K562 (cell line): ENCODE data around the gene PCK1. TPM values are rescaled to one million over a fixed set of nuclear protein-coding genes. Genes with fewer than 3 reads are reported as not detected.

Source experiments
- BCOR ChIP-seq: fragments of 450-650 bp; IDR thresholded peaks from 2 replicates; pipeline ENCODE4 v1.6.1; 2016
- CBFA2T2 ChIP-seq: fragments of 450-650 bp; conservative IDR thresholded peaks from 2 replicates; pipeline ENCODE4 v1.6.1; 2017; ENCODE audit warnings: mild to moderate bottlenecking
- CREB3 ChIP-seq: fragments of 450-650 bp; conservative IDR thresholded peaks from 2 replicates; pipeline ENCODE4 v1.6.1; 2016; ENCODE audit warnings: missing genetic modification characterization, low read depth, mild to moderate bottlenecking, missing compliant biosample characterization, moderate library complexity
- EP400 ChIP-seq: fragments of 450-650 bp; IDR thresholded peaks from 2 replicates; pipeline ENCODE4 v1.6.1; 2017; ENCODE audit warnings: antibody characterized with exemption, mild to moderate bottlenecking, moderate library complexity
- IRF1 ChIP-seq: sonication (generic); formaldehyde crosslinking; IDR thresholded peaks from 2 replicates; pipeline ENCODE4 v1.8.0; 2022; ENCODE audit warnings: missing genetic modification reagents, mild to moderate bottlenecking, borderline replicate concordance
- MEF2D ChIP-seq: conservative IDR thresholded peaks from 2 replicates; pipeline ENCODE4 v1.6.1; 2016; ENCODE audit warnings: low read depth, missing genetic modification characterization, missing compliant biosample characterization
- MITF ChIP-seq: IDR thresholded peaks from 2 replicates; pipeline ENCODE4 v1.6.1; 2014; ENCODE audit warnings: antibody characterized with exemption
- NEUROD1 ChIP-seq: fragments of 150-350 bp; IDR thresholded peaks from 2 replicates; pipeline ENCODE4 v1.6.1; 2014; ENCODE audit warnings: borderline replicate concordance, low read length, low read depth; ENCODE audit not compliant: partially characterized antibody
- RNF2 ChIP-seq: sonication (generic); IDR thresholded peaks from 2 replicates; pipeline ENCODE4 v1.6.1; 2016
- TAF9B ChIP-seq: fragments of 450-650 bp; IDR thresholded peaks from 2 replicates; pipeline ENCODE4 v1.6.1; 2018; ENCODE audit warnings: mild to moderate bottlenecking; ENCODE audit not compliant: partially characterized antibody
- TRIM25 ChIP-seq: fragments of 450-650 bp; IDR thresholded peaks from 2 replicates; pipeline ENCODE4 v1.7.0; 2016; ENCODE audit warnings: borderline replicate concordance
- VEZF1 ChIP-seq: fragments of 200-800 bp; sonication (Bioruptor generic); IDR thresholded peaks from 2 replicates; pipeline ENCODE4 v1.6.1; 2017; ENCODE audit warnings: missing genetic modification characterization, missing compliant biosample characterization
- ZNF57 ChIP-seq: fragments of 450-650 bp; formaldehyde crosslinking; IDR thresholded peaks from 2 replicates; pipeline ENCODE4 v1.4.0; 2020; ENCODE audit warnings: mild to moderate bottlenecking, moderate library complexity
- polyA plus RNA-seq, 8 experiments: library from polyadenylated mRNA; depleted of rRNA in 4 of 8; stranded (reverse) in 5 of 8; unstranded in 3 of 8; fragments of >200 nt; fragmentation: Nextera tagmentation in 2 of 8; fragmentation: Illumina TruSeq in 1 of 8; extraction: Ambion mirVana in 2 of 8; extraction: Trizol in 1 of 8; gene quantifications; 2 replicates each; pipeline versions ENCODE4 v1.2.1 to v1.2.3, GENCODE V29; 2011 to 2014; ENCODE audit warnings: inconsistent platforms in 1 of 8, missing spikeins in 1 of 8
- total RNA-seq, 7 experiments: library from RNA; depleted of rRNA in 6 of 7; stranded (reverse); fragments of >200 nt in 6 of 7; fragmentation: Illumina TruSeq in 2 of 7; extraction: Trizol in 2 of 7; gene quantifications; 2 replicates each; pipeline versions ENCODE4 v1.2.1 to v1.2.3, GENCODE V29; 2011 to 2021; ENCODE audit warnings: low replicate concordance in 1 of 7
- TF ChIP-seq, protein P1 (sequence below): sonication (generic); formaldehyde crosslinking; IDR thresholded peaks from 2 replicates; pipeline ENCODE4 v1.8.0; 2023; ENCODE audit warnings: missing genetic modification reagents, mild to moderate bottlenecking, borderline replicate concordance

Gene PCK1
- total and polyA plus RNA-seq, 9 of the 15 experiments (the other 6 are each of a cell fraction or from before 2014, with no cell fraction given): 0.05 to 0.73 (median 0.15) TPM

- TF ChIP-seq VEZF1 (CRISPR knock-in tag) (peak; percentile 48; the same call in 1 of the 2 replicates), CBFA2T2 (peak; percentile 39; the same call in 1 of the 2 replicates), MITF (no peak), TAF9B (no peak), MEF2D (tag) (0 out of 2 replicates have a peak, but pooled peaks have one; percentile 26), BCOR (0 out of 2 replicates have a peak, but pooled peaks have one; percentile 1), NEUROD1 (no peak), IRF1 (CRISPR knock-in tag) (no peak), CREB3 (peak; percentile 91; the same call in 1 of the 2 replicates), RNF2 (peak; percentile 42; the same call in 1 of the 2 replicates), EP400 (0 out of 2 replicates have a peak, but pooled peaks have one; percentile 20), ZNF57 (CRISPR knock-in tag) (no peak), TRIM25 (0 out of 2 replicates have a peak, but pooled peaks have one; percentile 25)
- TF ChIP-seq, protein P1, sequence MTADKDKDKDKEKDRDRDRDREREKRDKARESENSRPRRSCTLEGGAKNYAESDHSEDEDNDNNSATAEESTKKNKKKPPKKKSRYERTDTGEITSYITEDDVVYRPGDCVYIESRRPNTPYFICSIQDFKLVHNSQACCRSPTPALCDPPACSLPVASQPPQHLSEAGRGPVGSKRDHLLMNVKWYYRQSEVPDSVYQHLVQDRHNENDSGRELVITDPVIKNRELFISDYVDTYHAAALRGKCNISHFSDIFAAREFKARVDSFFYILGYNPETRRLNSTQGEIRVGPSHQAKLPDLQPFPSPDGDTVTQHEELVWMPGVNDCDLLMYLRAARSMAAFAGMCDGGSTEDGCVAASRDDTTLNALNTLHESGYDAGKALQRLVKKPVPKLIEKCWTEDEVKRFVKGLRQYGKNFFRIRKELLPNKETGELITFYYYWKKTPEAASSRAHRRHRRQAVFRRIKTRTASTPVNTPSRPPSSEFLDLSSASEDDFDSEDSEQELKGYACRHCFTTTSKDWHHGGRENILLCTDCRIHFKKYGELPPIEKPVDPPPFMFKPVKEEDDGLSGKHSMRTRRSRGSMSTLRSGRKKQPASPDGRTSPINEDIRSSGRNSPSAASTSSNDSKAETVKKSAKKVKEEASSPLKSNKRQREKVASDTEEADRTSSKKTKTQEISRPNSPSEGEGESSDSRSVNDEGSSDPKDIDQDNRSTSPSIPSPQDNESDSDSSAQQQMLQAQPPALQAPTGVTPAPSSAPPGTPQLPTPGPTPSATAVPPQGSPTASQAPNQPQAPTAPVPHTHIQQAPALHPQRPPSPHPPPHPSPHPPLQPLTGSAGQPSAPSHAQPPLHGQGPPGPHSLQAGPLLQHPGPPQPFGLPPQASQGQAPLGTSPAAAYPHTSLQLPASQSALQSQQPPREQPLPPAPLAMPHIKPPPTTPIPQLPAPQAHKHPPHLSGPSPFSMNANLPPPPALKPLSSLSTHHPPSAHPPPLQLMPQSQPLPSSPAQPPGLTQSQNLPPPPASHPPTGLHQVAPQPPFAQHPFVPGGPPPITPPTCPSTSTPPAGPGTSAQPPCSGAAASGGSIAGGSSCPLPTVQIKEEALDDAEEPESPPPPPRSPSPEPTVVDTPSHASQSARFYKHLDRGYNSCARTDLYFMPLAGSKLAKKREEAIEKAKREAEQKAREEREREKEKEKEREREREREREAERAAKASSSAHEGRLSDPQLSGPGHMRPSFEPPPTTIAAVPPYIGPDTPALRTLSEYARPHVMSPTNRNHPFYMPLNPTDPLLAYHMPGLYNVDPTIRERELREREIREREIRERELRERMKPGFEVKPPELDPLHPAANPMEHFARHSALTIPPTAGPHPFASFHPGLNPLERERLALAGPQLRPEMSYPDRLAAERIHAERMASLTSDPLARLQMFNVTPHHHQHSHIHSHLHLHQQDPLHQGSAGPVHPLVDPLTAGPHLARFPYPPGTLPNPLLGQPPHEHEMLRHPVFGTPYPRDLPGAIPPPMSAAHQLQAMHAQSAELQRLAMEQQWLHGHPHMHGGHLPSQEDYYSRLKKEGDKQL (CRISPR knock-in tag): no peak
These were observed at the start of gene PCK1 (continued) for GRCh38 chr20:57560554-57561355.
